H54 (cell line): ENCODE results near the gene FOXK2.

Experiments
- DNase-seq: peaks from one replicate; pipeline ENCODE4 v3.0.0; 2011; ENCODE audit warnings: low spot score, mixed read lengths; ENCODE audit not compliant: insufficient read length
- FAIRE-seq: peaks from 3 replicates; lab custom pipeline; 2011; peaks lifted over from hg19 to GRCh38; lab: Jason Lieb, UNC
- POLR2A ChIP-seq: IDR thresholded peaks from 2 replicates; pipeline ENCODE4 v1.6.1; 2011; ENCODE audit warnings: low read depth, mild to moderate bottlenecking, low read length

Gene FOXK2

DNA sequence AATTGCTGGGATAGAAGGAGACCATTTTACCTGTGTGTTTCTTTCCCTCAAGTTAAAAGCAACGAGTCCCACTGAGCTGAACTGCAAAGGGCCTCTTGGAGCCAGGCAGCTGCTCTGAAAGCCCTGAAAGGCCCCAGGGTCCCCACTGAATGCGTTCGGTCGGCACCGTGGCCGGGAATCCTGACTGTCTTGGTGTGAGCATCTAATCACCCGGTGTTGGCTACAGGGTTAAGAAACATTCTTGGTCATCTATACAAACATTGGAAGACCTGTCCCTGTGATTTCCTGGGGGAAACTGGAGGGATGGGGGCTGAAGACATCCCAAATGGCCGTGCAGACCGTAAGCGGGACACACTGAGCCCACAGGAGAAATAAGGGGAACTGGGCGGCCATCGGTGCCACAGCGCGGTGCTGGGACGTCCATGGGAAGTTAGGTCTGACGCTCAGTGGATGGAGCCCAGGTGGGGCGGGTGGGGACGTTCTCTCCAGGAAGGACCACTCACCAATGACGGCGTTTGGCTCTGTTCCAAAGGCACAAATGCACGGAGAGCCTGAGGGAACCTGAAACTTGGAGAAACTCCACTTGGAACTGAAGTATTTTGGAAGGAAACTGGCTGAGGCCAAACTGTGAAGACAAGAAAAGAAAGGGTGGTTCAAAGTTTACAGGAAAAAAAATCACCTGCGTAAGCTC lies 96.6 kb downstream of the FOXK2 start:
- TF ChIP-seq POLR2A = no peak
- DNase-seq (no peak), FAIRE-seq (no peak)

DNA sequence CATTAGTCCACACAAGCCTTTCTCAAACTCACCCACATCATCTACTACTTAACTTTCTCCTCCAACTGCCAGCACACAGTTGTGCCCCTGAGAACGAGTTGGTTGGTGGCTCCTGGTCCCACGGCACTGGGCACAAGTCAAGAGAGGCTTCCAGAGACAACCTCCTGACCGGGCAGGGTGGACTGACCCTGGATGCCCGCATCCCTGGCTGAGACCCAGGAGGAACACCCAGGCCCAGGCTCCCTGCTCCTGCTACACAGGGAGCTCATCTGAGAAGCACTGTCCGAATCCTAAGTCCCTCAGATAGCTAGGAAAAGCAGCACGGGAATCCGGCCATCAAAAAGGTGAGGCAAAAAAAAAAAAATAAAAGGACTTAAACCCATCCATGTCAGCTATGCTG lies 99.7 kb downstream of the FOXK2 start:
- DNase-seq (no peak), FAIRE-seq (no peak)
- TF ChIP-seq POLR2A = no peak

DNA sequence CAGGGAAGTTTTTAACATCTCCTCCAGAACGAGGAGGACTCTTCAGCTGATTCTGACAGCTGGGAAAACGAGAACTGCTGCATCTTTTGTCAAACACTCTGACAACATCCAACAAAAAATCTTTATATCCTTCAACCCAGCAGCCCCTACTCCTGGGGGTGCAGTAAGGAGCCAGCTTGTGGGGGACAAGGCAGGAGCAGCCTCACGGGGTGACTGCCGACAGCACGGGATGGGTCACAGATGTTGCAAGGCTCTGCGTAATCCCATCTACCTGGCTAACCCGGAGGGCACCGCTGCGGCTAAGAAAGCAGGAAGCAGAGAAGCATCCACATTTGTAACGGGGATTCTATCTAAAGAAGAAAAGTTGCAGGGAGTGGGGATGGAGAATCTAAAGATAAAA lies 100.1 kb downstream of the FOXK2 start:
- FAIRE-seq (no peak), DNase-seq (no peak)
- no peak for TF ChIP-seq POLR2A

DNA sequence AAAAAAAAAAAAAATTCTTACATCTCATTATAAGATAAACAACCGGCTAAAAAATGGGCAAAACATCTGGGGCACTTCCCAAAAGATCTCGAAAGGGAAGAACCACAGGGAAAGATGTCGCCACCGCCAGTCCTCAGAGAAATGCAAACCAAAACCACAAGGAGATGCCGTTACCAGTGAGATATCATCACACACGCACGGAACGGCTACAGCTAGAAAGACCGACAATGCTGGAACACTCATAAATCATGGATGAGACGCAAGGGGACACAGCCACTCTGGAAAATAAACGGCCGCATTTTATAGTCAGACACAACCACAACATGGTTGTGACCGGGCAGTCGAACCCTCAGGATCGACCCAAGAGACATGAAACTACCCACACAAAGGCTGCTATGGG lies 104.2 kb downstream of the FOXK2 start:
- FAIRE-seq (no peak), DNase-seq (no peak)
- TF ChIP-seq POLR2A = no peak

DNA sequence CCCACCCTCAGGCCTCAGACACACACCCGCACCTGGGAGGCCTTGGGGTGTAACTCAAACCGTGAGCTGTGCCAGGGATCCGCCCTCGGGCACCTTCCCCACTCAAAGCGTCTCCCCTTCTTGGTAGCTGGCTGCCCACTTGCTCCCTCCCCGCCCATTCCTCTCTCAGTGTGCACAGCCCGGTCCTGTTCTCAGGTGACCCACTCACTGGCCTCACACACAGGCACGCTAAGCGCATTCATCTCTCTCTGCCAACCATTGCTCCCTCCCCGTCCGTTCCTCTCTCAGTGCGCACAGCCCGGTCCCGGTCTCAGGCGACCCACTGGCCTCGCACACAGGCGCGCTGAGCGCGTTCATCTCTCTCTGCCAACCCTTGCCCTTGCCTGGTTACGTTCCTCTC lies 107.9 kb downstream of the FOXK2 start:
- DNase-seq = no peak
- no peak for TF ChIP-seq POLR2A
- no peak for FAIRE-seq

DNA sequence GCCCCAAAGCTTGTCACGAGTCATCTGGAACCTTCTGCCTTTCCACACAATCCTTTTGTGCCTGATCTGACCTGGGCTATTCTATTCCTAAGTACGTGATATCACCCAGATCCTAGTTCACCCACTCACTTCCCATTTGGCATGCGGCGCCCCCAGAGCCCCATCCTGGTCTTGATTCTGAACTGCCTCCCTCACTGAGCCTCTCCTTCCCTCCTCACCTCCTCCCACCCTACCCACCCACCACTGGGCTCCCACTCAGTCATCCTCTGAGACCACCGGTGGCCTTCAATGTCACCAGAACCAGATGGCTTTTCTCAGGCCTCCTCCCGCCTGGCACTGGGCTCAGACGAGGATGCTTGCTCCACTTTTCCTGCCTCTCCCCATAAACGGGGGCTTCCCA lies 110.2 kb downstream of the FOXK2 start:
- FAIRE-seq (no peak), DNase-seq (no peak)
- no peak for TF ChIP-seq POLR2A

DNA sequence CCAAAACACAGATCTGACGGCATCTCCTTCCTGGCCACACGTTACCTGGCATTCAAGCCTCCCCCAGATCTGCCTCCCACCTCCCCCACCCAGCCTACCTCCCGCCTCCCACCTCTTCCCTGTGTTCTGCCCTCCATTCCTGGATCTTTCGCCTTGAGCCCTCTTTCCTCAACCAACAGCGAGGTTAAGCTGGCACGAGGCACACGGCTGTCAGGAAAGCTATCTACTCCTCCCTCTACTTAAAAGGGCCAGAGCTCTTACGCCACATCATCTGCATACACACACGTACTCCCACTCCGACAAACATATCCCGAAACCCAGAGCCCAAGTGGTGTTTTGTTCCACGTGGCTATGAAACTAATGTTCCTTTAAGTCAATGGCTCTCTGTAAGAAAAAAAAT lies 110.7 kb downstream of the FOXK2 start:
- DNase-seq (no peak), FAIRE-seq (no peak)
- no peak for TF ChIP-seq POLR2A

DNA sequence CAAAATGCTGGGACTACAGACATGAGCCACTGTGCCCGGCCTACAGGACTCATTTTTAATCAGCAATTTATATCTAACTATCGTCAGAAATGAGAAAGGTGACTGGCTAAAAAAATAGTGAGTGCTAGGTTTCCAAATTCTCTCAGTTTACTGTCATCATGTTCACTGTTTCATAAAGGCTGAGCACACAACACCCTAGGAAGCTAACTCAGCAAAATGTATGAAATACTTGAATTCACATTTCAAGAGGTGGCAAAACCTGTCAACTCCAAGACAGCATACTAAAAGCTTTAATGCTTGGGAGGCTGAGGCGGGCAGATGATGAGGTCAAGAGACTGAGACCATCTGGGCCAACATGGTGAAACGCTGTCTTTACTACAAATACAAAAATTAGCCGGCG lies 112.0 kb downstream of the FOXK2 start:
- FAIRE-seq (no peak), DNase-seq (no peak)
- no peak for TF ChIP-seq POLR2A

DNA sequence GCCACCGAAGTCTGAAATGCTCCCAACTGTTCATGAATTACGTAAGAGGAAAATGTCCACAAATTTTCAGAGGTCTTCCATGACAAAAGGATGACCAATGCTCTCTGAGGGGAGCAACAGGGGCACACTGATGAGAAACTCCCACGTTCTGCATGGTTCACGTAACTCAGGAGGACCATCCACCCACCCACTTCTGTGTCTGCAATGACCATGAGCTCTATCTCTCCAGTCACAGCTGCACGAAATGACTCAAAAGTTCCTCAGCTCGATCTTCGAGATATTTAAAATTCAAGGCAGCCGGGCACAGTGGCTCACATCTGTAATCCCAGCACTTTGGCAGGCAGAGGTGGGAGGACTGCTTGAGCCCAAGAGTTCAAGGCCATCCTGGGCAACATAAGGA lies 112.9 kb downstream of the FOXK2 start:
- FAIRE-seq (no peak), DNase-seq (no peak)

DNA sequence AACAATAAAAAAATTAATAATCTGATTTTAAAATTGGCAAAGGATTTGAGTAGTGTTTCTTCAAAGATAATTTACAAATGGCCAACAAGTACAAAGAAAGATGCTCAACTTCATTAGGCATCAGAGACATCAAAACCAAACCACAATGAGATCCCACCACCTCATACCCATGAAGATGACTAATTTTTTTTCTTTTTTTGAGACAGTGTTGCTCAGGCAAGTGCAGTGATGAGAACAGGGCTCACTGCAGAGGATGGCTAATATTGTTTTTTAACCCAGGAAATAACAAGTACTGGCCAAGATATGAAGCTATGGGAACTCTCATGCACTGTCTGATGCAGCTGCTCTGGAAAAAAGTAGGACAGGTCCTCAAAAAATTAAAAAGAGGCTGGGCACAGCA lies 113.8 kb downstream of the FOXK2 start:
- no peak for TF ChIP-seq POLR2A
- FAIRE-seq (no peak), DNase-seq (no peak)

More for the DNA sequence above, 112.9 kb downstream of the FOXK2 start:
- no peak for TF ChIP-seq POLR2A

DNA sequence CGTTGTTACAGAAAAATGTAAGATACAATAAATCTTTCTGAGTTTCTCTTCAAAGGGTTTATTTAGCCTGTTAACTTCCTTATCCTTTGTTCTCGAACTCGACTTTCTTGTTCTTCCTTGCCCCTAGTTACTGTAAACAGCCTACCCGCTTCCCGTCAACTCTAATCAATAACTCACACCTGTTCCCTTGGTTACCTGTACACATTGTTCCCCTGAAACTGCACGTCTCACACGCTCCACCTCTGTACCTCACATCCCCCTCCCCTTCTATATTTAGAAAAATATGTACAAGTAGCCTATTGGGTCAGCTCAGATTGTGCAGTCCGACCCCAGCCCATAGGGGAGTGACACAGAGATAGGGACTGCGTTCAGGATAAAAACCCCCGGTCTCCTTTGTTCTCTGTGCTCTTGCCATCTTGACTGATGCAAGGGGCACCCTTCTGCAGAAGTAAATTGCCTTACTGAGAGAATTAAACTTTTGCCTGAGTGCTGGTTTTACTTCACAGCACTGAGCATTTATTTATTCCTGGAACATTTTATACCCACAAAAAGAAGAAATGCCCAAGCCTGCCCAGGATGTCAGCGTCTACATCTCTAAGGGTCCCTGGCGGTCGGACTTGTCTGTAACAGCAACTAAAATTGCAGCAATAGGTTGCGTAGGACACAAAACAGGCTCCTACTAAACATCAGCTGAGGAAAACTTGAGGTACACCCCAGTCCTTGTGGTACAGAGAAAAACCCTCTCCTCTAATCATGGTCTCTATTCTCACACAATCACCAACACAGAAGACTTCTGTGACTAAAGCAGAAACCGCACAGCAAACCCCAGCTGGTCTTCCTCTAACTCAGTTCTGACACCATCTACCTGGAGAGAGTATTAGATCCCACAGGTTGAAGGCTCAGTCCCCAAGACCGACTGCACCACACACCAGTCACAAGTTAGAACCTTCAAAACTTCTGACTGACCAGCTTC lies 117.4 kb downstream of the FOXK2 start:
- DNase-seq (no peak), FAIRE-seq (no peak)
- no peak for TF ChIP-seq POLR2A

DNA sequence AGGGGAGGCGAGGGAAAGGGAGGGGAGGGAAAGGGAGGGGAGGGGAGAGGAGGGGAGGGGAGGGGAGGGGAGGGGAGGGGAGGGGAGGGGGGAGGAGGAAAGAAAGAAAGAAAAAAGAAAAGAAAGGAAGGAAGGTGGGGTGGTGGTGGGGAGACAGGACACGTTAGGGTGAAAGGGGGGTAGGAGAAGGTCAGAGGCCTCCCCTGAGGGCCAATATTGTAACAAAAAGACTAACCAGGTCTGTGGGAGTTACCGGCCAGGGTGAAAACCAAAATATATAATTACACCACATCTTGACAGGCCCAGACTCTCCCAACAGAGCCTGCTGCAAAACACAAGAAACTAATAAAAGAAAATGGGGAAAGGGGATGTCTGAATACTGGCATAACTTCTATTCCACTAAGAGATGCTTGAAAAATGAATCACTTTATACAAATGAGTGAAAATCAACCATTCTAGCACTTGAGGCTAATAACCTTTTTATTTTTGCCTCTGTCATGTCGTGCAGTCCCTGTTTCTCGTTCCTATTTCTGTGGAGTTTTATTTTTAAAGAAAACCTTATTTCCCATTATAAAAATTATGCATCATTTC lies 118.7 kb downstream of the FOXK2 start:
- TF ChIP-seq POLR2A = no peak
- FAIRE-seq (no peak), DNase-seq (no peak)

DNA sequence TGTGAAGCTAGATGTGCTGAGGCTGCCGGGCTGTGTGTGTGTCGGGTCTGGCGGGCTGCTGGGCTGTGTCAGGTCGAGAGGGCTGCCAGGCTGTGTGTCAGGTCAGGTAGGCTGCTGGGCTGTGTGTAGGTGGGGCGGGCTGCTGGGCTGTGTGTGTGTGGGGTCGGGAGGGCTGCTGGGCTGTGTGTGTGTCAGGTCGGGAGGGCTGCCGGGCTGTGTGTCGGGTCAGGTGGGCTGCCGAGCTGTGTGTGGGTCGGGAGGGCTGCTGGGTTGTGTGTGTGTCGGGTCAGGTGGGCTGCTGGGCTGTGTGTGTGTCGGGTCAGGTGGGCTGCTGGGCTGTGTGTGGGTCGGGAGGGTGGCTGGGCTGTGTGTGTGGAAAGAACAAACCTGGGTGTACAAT lies 120.1 kb downstream of the FOXK2 start:
- FAIRE-seq (no peak), DNase-seq (no peak)
- TF ChIP-seq POLR2A = no peak

DNA sequence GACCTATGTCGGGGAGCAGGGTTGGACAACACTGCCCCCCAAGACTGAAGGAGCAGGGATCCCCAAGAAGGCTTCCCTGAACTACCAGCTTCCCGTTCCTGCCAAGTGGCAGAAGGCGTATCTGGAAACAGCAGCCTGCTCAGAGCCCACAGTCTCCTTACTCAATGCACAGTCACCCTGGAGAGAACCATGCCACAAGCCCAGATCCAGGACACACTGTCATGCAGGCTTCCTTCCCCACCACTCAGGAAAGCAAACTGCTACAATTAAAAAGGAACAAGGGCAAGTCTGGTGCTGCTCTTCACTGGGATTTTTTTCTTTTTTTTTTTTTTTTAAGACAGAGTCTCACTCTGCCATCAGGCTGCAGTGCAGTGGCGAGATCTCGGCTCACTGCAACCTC lies 120.5 kb downstream of the FOXK2 start:
- FAIRE-seq = no peak
- TF ChIP-seq POLR2A = no peak
- no peak for DNase-seq
